ENCODE measurements around the gene GPR17.
A peak's percentile ranks its signal among the peaks of the same experiment; 100 is the strongest.

Gene GPR17

DNA sequence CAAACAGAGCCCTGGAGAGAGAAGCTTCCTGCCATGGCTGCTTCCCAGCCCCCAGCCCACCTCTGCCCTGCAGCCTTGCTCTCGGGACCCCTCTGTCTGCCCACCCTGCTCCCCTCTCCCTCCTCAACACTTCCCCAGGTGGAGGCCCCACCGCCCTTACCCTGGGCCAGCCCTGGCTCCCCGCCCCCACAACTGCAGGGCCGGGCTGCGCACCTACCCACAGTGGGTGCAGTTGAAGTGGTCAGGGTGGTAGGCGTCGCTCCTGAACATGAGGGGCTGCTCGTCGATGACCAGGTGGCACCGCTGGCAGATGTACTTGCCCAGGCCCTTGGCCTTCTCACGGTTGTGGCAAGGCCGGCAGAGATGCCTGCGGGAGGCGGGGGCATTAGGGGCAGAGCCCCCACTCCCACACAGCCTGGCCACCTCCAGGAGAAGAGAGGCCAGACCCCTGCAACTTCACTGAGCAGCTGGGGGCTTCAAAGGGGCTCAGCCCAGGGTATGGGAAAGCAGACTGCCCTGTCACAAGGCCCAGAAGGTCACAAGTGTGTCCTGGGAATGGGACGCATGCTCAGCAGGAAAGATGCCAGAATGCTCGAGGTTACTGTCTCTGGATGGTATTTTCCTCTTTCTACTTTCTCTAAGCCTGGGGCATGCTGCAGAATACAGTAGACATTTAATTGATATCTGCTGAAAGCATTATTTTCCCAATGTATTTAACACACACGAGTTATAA is 3.1 kb upstream of the GPR17 start:
- Mint-ChIP-seq H3K4me1 (peaks cover 2% of the 10 kb centered on the region), H3K27me3 (no peaks in the 10 kb centered on the region), H3K36me3 (ENCODE audit: insufficient read depth) (peaks cover 4% of the 10 kb centered on the region), H3K9me3 (no peaks in the 10 kb centered on the region), H3K4me3 (no peak overlapping the region), H3K27ac (ENCODE audit: low read depth) (no peak overlapping the region)
- no peak for DNase-seq (ENCODE audit: low spot score in 2 of 2)
- ATAC-seq (replicated peaks; ENCODE audit: extremely low read depth, poor library complexity, severe bottlenecking), result no peak

DNA sequence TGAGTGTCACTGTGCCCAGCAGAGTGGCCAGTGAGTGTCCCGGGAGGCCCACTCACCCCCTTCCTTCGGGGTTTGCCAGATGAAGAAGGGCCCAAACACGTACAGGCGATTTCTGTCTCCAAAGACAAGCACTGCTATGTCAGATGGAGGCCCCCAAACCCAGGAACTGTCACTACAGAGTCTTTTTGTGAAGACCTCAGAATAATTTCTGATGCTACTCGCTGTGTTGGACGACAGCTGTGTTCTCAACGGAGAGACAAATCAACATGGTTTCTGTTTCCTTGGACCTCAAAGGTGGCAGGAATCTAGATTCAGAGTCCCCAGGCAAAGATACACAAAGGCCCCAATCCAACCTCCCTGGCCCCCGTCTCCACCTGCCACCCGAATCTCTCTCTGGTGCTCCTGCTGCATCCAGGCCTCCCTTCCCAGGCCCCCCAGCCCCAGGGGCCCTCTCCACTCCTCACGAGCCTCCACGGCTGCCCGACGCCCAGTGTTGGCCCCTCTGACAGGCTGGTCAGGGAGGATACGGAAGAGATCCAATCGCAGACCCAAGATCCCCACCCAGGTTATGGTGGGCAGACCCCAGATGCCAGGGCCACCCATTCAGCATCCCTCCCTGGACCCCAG is 2.4 kb upstream of the GPR17 start:
- ATAC-seq (replicated peaks; ENCODE audit: extremely low read depth, poor library complexity, severe bottlenecking) (no peak), DNase-seq (ENCODE audit: low spot score in 2 of 2) (no peak)
- H3K27me3 Mint-ChIP-seq, result no peaks in the 10 kb centered on the region
- no peaks in the 10 kb centered on the region for H3K4me1 Mint-ChIP-seq
- H3K27ac Mint-ChIP-seq (ENCODE audit: low read depth), result no peak overlapping the region
- no peak overlapping the region for H3K4me3 Mint-ChIP-seq
- H3K36me3 Mint-ChIP-seq (ENCODE audit: insufficient read depth), result peaks cover 5% of the 10 kb centered on the region
- H3K9me3 Mint-ChIP-seq, result no peaks in the 10 kb centered on the region

GRCh38 chr2:127644066-127645025 is 1.6 kb upstream of the GPR17 start:
- H3K36me3 Mint-ChIP-seq (ENCODE audit: insufficient read depth), result peaks cover 3% of the 10 kb centered on the region
- no peaks in the 10 kb centered on the region for H3K4me1 Mint-ChIP-seq
- no peak for DNase-seq (ENCODE audit: low spot score in 2 of 2)
- no peak overlapping the region for H3K4me3 Mint-ChIP-seq
- ATAC-seq (replicated peaks; ENCODE audit: extremely low read depth, poor library complexity, severe bottlenecking), result no peak
- H3K27me3 Mint-ChIP-seq, result no peaks in the 10 kb centered on the region
- H3K27ac Mint-ChIP-seq (ENCODE audit: low read depth), result no peak overlapping the region
- no peaks in the 10 kb centered on the region for H3K9me3 Mint-ChIP-seq

DNA sequence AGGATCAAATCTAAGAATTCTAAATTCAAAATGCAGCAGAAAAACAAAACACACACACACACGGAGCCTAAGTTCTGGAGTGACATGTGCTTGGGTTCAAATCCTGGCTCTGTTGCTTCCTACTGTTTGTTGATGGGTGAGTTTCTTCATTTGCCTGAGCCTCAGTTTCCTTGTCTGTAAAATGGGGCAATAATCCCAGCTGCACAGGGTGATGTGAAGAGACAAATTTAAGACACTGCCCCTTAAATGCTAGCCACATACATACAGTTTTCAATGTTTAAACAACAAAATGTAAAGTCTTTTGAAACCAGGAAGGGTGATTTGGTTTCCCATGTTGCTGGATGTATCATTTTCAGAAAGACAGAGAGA is 943 bp upstream of the GPR17 start:
- H3K36me3 Mint-ChIP-seq (ENCODE audit: insufficient read depth), result peaks cover 3% of the 10 kb centered on the region
- DNase-seq (ENCODE audit: low spot score in 2 of 2) (no peak), ATAC-seq (replicated peaks; ENCODE audit: extremely low read depth, poor library complexity, severe bottlenecking) (no peak)
- H3K4me3 Mint-ChIP-seq, result no peak overlapping the region
- H3K9me3 Mint-ChIP-seq, result no peaks in the 10 kb centered on the region
- peaks cover 5% of the 10 kb centered on the region for H3K4me1 Mint-ChIP-seq
- H3K27ac Mint-ChIP-seq (ENCODE audit: low read depth), result no peak overlapping the region
- no peaks in the 10 kb centered on the region for H3K27me3 Mint-ChIP-seq

GRCh38 chr2:127646487-127647241 is 711 bp downstream of the GPR17 start:
- Mint-ChIP-seq H3K9me3 (no peaks in the 10 kb centered on the region), H3K4me1 (peaks cover 5% of the 10 kb centered on the region), H3K4me3 (no peak overlapping the region), H3K27ac (ENCODE audit: low read depth) (no peak overlapping the region), H3K36me3 (ENCODE audit: insufficient read depth) (peaks cover 3% of the 10 kb centered on the region), H3K27me3 (no peaks in the 10 kb centered on the region)
- DNase-seq (ENCODE audit: low spot score in 2 of 2) (no peak), ATAC-seq (replicated peaks; ENCODE audit: extremely low read depth, poor library complexity, severe bottlenecking) (no peak)

DNA sequence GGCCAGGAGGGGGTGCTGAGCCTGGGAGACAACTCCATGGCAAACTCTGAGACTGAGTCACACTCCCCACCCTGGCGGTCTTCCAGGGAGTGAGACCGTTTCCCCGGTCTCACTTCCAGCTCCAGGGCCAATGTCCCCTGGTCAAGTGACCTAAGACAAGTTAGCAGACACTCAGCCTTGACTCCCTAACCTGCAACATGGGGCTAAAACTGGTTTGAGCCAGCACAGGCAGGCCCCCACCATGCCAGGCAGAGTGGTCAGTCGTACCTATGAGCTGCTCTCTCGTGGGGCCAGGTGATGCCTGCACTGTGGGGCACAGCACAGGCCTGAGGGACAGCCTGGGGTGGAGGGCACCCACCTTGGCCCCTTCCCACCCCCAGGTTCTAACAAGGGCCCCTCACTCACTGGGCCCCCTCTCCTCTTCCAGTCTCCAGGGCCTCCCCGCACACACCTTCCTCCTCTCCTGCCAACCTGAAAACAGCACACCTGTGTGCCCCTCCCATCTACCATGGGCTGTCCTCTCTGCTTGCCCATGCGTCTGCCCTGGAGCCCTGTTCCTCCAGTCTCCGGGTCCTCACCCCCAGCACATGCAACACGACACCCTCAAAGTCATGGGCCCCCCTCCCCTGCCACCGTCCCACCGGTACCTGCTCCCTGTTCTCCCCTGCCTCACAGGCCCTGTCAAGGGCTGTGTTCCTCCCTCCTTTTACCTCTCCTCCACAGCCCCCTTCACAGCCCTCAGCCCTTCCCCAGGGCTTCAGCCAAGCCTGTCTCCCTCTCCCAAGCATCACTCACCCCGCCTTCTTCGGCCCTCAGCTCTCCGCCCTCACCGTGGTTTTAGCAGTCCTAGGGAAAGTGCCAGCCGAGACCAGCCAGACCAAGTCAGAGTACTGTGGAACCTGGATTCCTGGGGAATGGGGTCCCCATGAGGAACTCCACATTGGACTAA is 1.6 kb downstream of the GPR17 start:
- Mint-ChIP-seq H3K9me3 (no peaks in the 10 kb centered on the region), H3K27me3 (peaks cover under 1% of the 10 kb centered on the region), H3K4me1 (peaks cover 5% of the 10 kb centered on the region), H3K27ac (ENCODE audit: low read depth) (no peak overlapping the region), H3K36me3 (ENCODE audit: insufficient read depth) (peaks cover 3% of the 10 kb centered on the region), H3K4me3 (no peak overlapping the region)
- no peak for DNase-seq (ENCODE audit: low spot score in 2 of 2)
- ATAC-seq (replicated peaks; ENCODE audit: extremely low read depth, poor library complexity, severe bottlenecking), result no peak

- DNase-seq (ENCODE audit: low spot score in 2 of 2), result no peak
- Mint-ChIP-seq H3K9me3 (no peaks in the 10 kb centered on the region), H3K4me3 (no peak overlapping the region), H3K27me3 (peaks cover 8% of the 10 kb centered on the region), H3K27ac (ENCODE audit: low read depth) (no peak overlapping the region), H3K4me1 (peaks cover 5% of the 10 kb centered on the region), H3K36me3 (ENCODE audit: insufficient read depth) (peaks cover 5% of the 10 kb centered on the region)
- ATAC-seq (replicated peaks; ENCODE audit: extremely low read depth, poor library complexity, severe bottlenecking), result no peak
Measured at GRCh38 chr2:127648321-127648720, 2.4 kb downstream of the GPR17 start.

GRCh38 chr2:127649100-127649611 is 3.2 kb downstream of the GPR17 start:
- Mint-ChIP-seq H3K27ac (ENCODE audit: low read depth) (peak overlapping the region; percentile 35), H3K4me1 (peaks cover 5% of the 10 kb centered on the region)
- no peak for DNase-seq (ENCODE audit: low spot score in 2 of 2)

GRCh38 chr2:127649684-127650040 is 3.7 kb downstream of the GPR17 start:
- Mint-ChIP-seq H3K27ac (ENCODE audit: low read depth) (peak overlapping the region; percentile 35), H3K27me3 (peaks cover 15% of the 10 kb centered on the region), H3K4me1 (peaks cover 5% of the 10 kb centered on the region), H3K9me3 (no peaks in the 10 kb centered on the region), H3K36me3 (ENCODE audit: insufficient read depth) (peaks cover 5% of the 10 kb centered on the region), H3K4me3 (no peak overlapping the region)
- ATAC-seq (replicated peaks; ENCODE audit: extremely low read depth, poor library complexity, severe bottlenecking) (peak; percentile 64), DNase-seq (ENCODE audit: low spot score in 2 of 2) (peak; percentile 56 to 76)

More at GRCh38 chr2:127649100-127649611, 3.2 kb downstream of the GPR17 start:
- Mint-ChIP-seq H3K36me3 (ENCODE audit: insufficient read depth) (peaks cover 5% of the 10 kb centered on the region), H3K27me3 (peaks cover 15% of the 10 kb centered on the region), H3K9me3 (no peaks in the 10 kb centered on the region), H3K4me3 (no peak overlapping the region)
- ATAC-seq (replicated peaks; ENCODE audit: extremely low read depth, poor library complexity, severe bottlenecking), result no peak

DNA sequence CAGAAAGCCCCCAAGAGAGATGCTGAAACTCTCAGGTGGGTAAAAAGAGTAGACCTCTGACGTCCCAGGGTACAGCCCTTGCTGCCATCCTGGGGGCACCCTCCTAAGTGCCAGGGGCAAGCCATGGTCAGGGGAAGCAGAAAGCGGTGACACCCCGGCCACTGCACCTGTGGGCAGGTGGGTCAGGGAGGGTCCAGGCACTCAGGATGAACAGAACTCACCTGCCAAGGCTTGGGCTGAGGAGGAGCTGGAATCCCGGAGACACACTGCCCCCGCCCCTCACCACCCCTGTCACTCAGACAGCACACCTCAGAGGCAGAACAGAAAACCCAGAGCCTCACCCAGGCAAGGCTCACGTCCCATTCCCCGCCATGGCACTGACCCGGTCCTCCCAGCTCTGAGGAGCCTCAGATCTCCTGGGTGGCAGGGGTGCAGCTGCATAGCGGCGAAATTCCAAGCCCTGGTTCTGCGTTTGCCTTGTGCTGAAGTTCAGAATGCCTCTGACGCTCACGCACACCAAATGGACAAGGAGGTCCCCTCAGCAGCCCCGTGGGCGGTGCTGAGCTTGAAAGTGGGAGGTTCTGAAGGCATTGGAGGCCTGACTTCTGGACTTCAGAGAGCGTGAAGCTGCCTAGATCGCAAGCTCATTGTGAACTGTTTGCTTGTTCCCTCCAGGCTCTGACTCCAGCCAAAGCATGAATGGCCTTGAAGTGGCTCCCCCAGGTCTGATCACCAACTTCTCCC is 4.3 kb downstream of the GPR17 start:
- Mint-ChIP-seq H3K9me3 (no peaks in the 10 kb centered on the region), H3K4me1 (peaks cover 5% of the 10 kb centered on the region), H3K27ac (ENCODE audit: low read depth) (peak overlapping the region; percentile 35), H3K36me3 (ENCODE audit: insufficient read depth) (peaks cover 5% of the 10 kb centered on the region), H3K27me3 (peaks cover 15% of the 10 kb centered on the region), H3K4me3 (no peak overlapping the region)
- DNase-seq (ENCODE audit: low spot score in 2 of 2) (no peak), ATAC-seq (replicated peaks; ENCODE audit: extremely low read depth, poor library complexity, severe bottlenecking) (no peak)
